Measurements from ENCODE around the gene CAMTA1.

Gene CAMTA1

DNA sequence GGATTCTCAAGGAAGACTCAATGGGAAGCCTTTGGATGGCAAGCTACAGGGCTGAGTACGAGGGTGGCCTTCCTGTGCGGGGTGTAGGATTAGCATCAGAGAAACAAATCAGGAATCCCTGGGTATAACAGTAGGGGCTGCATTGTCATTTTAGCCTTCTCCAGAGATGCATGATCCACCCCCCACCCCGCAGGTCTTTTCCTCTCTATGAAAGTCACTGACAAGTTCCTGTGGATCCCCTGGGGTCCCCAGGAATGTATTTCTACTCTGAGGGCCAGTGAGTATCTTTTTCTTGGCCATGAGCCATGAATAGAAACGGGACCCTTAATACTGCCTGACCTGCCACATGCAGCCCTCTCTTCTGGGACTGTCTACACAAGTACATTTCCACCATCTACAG is 512.9 kb downstream of the CAMTA1 start:
- DNase-seq (ENCODE audit: insufficient read length, low spot score) (no peak), FAIRE-seq (no peak)
- TF ChIP-seq CTCF (IDR thresholded peaks at IDR 0.05; ENCODE audit: insufficient read depth, missing control alignments), result no peak

GRCh38 chr1:7298749-7299151 is 513.5 kb downstream of the CAMTA1 start:
- no peak for TF ChIP-seq CTCF (IDR thresholded peaks at IDR 0.05; ENCODE audit: insufficient read depth, missing control alignments)

DNA sequence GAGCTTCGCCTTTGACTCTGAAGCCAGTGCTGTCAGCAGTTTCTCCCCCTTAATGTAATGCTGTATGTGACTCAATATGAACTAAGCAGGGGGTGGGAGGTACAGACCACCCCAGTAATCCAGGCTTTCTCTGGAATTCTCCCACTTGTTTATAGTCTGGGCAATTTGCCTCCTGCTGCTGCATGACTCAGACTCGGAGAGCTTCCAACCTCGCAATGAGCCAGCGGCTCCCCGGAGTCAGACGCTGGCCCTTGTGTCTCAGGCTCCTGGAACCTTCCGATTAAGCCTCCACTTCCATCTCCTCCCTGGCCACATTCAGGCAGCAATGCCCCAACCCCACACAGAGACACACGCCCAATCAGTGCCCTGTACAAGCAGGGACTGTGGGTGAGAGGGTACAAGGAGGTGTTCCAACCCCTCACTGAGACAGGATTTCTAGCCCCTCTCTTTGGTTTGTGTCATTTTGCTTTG is 514.1 kb downstream of the CAMTA1 start:
- TF ChIP-seq CTCF (IDR thresholded peaks at IDR 0.05; ENCODE audit: insufficient read depth, missing control alignments), result no peak
- no peak for DNase-seq (ENCODE audit: insufficient read length, low spot score)
- FAIRE-seq, result no peak

More at GRCh38 chr1:7298749-7299151, 513.5 kb downstream of the CAMTA1 start:
- DNase-seq (ENCODE audit: insufficient read length, low spot score) (no peak), FAIRE-seq (no peak)

GRCh38 chr1:7299994-7300393 is 514.7 kb downstream of the CAMTA1 start:
- DNase-seq (ENCODE audit: insufficient read length, low spot score) (no peak), FAIRE-seq (no peak)
- TF ChIP-seq CTCF (IDR thresholded peaks at IDR 0.05; ENCODE audit: insufficient read depth, missing control alignments), result no peak

DNA sequence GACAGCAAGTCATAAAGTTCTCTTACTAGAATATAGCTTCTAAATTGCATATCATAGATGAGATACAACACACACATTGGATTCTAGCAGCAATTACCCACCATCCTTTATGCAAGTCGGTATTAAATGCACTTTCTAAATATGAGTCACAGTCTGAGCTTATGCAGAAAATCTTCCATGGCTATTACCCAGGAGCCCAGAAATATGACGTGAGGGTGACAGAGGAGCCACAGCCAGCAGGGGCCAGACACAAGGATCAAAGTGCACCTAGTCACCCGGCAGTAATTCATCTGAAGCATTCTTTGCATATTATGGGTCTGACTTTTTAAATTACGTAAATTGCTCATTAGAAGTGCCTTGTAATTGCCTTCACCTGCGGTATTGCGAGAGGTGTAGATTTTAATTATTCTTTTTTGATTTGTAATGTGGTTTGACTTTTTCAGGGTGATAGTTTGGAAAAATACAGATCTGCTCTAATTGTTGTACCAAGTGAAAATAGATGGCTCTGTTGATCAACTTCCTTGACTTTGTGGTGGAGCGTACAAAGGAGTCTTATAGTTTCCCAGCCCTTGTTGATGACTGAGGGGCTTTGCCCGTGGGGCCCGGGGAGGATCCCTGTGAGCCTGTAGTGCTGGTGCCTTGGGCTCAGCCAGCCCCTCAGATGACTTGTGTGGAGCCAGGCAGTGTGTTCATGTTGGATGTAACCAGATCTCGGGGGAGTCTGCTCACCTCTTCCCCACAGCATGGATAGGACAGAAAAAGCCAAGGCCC is 515.8 kb downstream of the CAMTA1 start:
- DNase-seq (ENCODE audit: insufficient read length, low spot score), result no peak
- no peak for FAIRE-seq
- no peak for TF ChIP-seq CTCF (IDR thresholded peaks at IDR 0.05; ENCODE audit: insufficient read depth, missing control alignments)

- DNase-seq (ENCODE audit: insufficient read length, low spot score), result no peak
- TF ChIP-seq CTCF (IDR thresholded peaks at IDR 0.05; ENCODE audit: insufficient read depth, missing control alignments), result no peak
- no peak for FAIRE-seq
Observed at GRCh38 chr1:7301664-7301981, 516.4 kb downstream of the CAMTA1 start.

DNA sequence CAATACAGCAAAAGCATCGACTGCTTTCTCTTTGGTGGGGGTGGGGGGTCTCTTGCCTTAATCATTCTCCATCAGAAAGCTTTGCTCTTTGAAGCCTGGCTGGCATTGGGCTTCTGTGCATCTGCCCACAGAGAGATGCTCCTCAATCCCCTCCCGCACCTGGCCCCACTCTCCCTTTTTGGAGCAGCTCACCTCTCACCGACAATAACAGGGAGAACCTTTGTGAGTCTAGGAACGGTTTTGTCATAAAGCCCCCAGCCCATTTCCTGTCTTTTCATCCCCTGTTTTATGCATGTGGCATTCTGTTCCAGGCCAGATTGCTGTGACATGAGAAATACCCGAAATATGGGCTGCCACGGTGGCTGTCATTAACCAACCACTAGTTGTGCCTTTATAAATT is 516.9 kb downstream of the CAMTA1 start:
- DNase-seq (ENCODE audit: insufficient read length, low spot score), result no peak
- no peak for FAIRE-seq
- TF ChIP-seq CTCF (IDR thresholded peaks at IDR 0.05; ENCODE audit: insufficient read depth, missing control alignments), result no peak
